GM18508 (cell line): Measurements from ENCODE around the gene MAP3K2.
A peak's percentile ranks its signal among the peaks of the same experiment; 100 is the strongest.
"Not testable (repeated sequence)": the region's sequence is repeated elsewhere in the genome, so short reads cannot be mapped to it uniquely, and the experiment has no call there.

ENCODE experiments used
- ATAC-seq: cut with Tn5 transposase; IDR thresholded peaks from one replicate; pipeline ENCODE4 v1.9.1; 2021; ENCODE audit warnings: moderate number of reproducible peaks; ENCODE audit not compliant: insufficient read depth, unreplicated experiment

The MAP3K2 gene

DNA sequence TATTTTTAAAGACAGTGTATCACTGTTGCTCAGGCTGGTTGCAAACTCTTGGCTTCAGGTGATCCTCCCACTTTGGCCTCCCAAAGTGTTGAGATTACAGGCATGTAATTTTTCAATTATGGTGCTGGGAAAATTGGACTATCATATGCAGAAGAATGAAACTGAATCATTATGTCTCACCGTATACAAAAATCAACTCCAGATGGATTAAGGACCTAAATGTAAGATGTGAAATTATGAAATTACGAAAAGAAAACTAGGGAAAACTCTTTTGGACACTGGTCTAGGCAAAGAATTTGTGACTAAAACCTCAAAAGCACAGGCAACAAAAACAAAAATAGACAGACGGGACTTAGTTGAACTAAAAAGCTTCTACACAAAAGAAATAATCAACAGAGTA is 31.2 kb downstream of the MAP3K2 start:
- ATAC-seq, result no peak

DNA sequence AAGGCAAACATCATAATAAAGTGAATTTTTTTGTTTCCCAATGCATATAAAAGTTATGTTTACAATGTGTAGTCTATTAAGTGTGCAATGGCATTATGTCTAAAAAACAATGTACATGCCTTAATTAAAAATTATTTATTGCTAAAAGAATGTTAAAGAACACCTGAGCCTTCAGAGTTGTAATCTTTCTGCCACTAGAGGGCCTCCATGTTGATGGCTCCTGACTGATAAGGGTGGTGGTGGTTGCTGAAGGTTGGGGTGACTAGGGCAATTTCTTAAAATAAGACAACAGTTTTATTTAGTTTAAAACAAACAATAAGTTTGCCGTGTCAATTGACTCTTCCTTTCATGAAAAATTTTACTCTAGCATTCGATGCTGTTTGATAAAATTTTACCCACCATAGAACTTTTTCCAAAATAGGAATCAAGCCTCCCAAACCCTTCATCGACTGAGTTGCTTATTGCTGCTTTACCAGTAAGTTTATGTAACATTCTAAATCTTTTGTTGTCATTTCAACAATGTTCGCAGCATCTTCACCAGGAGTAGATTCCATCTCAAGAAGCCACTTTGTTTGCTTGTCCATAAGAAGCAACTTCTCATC is 32.3 kb downstream of the MAP3K2 start:
- no peak for ATAC-seq

DNA sequence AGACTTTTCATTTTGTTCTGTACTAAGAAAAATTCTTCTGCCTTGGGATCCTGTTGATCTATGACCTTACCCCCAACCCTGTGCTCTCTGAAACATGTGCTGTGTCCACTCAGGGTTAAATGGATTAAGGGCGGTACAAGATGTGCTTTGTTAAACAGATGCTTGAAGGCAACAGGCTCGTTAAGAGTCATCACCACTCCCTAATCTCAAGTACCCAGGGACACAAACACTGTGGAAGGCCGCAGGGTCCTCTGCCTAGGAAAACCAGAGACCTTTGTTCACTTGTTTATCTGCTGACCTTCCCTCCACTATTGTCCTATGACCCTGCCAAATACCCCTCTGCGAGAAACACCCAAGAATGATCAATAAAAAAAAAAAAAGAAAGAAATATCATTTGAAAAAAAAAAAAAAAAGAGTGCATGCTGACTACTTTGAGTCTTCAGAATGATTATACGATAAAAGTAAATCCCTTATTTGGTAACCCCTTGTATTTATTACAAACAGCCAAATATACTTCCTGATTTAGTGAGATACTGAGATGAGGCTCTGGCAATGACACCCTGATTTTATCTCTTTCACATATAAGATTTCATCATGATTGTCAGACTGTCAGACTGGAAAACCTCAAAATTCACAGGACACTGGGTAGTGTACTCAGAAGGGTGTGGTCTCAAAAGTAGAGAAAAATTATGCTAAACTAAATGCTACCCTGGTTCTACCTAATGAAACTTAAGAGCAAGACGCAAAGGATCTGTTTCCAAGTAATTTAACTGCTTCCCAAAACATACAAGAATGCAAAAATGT is 33.7 kb downstream of the MAP3K2 start:
- not testable (repeated sequence) for ATAC-seq

DNA sequence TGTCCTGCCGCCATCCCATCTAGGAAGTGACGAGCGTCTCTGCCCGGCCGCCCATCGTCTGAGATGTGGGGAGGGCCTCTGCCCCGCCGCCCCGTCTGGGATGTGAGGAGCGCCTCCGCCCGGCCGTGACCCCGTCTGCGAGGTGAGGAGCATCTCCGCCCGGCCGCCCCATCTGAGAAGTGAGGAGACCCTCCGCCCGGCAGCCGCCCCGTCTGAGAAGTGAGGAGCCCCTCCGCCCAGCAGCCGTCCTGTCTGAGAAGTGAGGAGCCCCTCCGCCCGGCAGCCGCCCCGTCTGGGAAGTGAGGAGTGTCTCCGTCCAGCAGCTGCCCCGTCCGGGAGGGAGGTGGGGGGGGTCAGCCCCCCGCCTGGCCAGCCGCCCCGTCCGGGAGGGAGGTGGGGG is 34.6 kb downstream of the MAP3K2 start:
- ATAC-seq, result not testable (repeated sequence)

DNA sequence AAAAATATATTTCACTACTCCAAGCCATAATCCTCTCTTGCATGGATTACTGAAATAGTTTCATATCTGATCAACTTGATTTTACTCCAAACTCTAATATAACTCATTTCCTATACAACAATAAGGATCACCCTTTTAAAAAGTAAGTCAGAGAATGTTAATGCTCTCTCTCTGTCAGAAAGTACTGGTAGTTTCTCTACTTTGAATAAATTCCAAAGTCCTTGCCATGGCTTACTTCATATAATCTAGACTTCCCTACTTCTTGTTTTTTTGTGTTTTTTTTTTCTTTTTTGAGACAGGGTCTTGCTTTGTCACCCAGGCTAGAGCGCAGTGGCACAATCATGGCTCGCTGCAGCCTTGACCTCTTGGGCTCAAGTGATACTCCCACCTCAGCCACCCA is 36.2 kb downstream of the MAP3K2 start:
- no peak for ATAC-seq

DNA sequence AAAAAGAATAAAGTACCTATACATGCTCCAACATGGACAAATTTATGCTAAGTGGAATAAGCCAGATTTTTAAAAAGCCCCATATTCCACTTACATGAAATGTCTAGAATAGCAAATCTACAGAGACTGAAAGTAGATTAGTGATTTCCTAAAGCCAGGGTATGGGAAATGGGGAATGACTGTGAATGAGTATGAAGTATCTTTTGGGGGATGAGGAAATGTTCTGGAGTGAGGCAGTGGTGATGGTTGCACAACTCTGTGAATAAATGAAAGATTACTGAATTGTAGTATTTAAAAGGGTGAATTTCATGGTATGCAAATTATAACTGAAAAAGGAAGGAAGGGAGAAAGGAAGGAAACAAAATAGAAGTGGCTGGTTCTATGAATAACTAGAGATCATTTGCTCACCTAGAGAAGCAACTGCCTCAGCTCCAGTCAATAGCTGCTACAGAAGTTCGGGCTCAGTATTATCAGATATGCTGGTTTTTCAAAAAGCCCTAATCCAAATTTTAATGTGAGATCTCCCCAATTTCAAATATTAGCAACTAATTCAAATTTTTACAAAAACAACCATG is 39.3 kb downstream of the MAP3K2 start:
- ATAC-seq, result no peak

DNA sequence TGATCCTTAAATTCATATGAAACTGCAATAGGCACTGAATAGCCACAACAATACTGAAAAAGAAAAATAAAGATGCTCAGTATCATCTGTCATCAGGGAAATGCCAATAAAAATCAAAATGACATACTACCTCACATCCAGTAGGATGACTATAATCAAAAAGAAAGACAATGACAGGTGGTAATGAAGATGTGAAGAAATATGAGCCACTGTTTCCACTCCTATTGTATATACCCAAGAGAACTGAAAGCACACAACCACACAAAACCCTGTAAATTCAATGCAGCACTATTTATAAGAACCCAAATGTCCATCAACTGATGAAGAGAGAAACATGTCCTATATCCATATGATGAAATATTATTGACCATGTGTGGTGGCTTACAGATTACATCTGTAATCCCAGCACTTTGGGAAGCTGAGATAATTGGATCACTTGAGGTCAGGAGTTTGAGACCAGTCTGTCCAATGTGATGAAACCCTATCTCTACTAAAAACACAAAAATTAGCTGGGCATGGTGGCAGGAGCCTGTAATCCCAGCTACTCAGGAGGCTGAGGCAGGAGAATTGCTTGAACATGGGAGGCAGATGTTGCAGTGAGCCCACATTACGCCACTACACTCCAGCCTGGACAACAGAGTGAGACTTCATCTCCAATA is 39.9 kb downstream of the MAP3K2 start:
- ATAC-seq, result no peak

DNA sequence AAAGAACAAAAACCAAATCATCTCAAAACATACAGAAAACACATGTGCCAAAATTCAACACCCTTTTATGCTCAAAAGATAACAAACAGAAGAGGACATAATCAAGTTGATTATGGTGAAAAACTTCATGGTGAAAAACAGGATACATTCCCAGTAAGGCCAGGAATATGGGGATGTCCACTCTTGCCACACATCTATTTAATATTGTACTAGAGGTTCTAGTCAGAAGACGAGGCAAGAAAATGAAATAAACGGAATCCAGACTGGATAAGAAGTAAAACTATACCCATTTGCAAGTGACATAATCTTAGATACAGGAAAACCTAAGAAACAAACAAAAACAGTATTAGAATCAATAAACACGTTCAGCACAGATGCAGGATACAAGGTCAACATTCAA is 40.8 kb downstream of the MAP3K2 start:
- no peak for ATAC-seq

DNA sequence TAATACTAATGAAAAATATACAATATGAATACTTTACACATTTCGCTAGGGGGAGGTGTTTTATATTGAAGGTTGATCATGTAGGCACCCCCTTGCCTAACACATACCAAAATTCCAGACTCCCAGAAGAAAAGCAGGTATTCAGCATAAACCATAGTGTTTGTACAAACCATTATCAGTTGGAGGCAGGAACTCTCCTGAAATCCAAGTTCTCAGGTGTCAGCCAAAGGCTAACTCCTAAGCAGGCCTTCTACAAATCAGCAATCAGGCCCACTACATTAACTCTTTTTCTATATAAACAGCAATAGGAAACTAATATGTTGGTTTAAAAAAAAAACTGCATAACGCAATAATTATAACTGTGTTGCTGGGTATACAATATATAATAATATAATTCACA is 44.5 kb downstream of the MAP3K2 start:
- ATAC-seq, result no peak

DNA sequence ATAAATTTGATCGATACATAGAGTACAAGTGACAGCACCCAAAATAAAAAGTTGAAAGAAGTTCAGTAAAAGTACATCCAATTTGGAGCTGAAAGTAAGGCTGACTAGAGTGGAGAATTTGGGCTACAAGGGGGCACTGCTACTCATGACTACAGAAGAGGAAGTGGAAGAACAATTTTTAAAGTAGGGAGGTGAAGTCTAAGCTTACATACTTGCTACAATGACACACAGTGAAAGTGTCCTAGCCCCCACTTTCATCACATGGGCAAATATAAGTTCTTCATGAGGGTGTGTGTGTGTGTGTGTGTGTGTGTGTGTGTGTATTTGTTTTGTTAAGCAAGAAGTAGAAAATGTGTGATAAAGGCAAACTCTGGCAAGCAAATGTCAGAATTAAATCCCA is 45.7 kb downstream of the MAP3K2 start:
- no peak for ATAC-seq

DNA sequence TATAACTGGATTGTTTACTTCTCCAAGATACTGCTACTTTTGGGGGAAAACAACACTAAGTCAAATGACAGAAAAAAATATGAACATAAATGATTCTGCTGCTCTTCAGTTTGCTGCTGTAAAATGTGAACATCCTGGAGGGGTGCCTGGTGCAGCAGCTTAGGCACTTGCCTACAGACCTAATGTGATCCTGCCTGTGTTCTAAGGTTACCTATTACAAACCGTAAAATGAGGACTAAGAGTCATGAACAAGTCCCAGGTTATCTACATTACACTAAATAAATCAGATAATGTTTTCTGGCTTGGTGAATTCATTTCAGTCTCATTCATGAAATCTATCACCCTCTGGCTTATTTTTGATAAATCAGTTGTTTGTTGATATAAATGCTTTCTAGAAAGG is 55.4 kb downstream of the MAP3K2 start:
- ATAC-seq, result no peak

DNA sequence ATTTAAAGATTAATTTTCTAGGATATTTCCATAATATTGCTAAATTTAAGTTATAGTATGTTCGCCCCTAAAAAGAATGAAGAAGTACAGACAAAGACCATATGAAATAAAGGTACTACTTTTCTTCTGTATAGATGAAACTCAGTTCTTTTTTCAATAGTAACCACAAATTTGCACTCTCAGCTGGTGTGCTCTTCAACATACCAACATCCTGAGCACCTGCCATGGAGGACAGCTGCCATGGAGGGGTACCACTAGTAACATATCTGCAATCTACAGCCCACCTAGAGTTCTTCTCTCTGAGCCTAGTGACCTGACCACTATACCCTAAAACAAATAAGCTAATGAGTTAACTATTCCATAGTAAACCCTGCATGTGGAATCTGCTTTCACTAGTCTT is 57.0 kb downstream of the MAP3K2 start:
- ATAC-seq, result no peak

DNA sequence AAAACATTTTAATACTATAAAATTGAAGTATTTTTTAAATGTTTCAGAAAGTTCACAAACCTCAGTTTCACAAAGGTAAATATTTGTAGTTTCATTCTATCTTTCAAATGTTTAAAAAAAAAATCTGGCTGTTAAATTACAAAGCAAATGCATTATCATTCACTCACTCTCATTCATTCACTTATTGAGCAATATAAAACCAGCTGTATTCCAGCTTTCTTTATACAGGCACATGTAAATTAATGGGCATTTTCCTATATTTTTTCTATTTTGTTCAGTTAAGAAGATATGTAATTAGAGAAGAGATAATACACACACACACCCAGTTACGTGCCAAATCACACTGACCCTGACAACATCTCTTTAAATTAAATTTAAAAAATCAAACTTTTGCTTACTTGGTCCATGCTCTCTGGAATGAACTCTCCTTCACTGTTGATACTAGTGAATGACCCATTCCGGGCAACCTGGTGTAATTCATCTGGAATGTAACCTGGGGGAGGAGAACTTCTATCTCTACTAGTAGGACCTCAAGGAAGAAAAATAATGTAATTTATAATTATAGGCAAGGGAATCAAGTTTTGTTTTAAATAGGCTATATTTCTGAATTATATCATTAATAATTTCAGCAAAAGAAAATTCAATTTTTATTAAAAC is 61.4 kb downstream of the MAP3K2 start:
- ATAC-seq, result no peak

DNA sequence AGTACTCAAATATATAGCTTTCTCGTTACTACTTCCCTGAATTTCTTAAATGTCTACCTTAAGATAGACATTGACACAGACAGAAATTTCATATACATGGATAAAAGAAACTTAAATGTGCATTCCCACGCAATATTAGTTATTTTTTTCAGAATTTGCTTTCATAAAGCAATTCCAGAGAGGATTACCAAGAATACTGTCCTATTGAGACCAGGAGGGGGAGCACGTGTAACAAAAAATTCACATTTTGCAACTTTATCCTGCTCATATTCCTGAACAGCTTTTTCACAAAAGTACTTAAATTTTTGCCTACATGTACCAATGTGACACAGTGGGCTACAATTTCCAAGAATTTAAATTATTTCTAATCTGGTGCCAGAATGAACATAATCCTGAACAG is 63.1 kb downstream of the MAP3K2 start:
- no peak for ATAC-seq

DNA sequence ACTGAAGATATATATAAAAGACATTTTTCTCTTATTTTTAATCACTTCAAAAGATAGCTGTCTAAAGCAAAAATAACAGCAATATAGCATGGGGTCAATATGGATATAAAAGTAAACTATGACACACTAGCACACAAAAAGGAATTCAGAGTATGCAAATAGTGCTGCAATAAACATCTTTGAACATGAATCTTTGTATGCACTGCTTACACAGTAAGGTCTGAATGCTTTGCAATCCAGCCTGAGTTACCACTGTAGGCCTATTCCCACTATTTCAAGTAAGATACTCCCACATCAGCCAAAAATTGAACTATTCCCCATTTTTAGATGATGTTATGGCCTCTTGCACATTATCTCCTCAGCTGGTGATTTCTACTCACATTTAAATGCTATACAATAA is 66.5 kb downstream of the MAP3K2 start:
- no peak for ATAC-seq

DNA sequence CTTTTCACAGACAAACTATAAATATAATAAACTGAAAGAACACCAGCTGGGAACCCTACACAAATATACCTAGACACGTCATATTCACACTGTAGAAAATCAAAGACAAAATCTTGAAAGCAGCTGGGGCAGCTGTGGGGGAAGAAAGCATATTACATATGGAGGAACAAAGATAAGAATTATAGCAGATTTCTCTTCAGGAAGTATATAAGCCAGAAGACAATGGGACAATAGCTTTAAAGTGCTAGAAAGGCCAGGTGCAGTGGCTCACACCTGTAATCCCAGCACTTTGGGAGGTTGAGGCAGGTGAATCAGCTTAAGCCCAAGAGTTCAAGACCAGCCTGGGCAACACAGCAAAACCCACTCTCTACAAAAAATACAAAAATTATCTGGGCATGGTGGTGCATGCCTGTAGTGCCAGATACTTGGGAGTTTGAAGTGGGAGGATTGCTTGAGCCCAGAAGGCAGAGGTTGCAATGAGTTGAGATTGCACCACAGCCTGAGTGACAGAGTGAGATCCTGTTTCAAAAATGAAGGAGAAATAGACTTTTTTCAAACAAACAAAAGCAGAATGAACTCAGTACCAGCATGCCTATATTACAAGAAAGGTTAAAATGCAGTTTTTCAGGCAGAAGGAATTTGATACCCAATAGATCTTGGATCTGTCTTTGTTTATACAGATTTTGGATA is 67.0 kb downstream of the MAP3K2 start:
- ATAC-seq, result no peak

DNA sequence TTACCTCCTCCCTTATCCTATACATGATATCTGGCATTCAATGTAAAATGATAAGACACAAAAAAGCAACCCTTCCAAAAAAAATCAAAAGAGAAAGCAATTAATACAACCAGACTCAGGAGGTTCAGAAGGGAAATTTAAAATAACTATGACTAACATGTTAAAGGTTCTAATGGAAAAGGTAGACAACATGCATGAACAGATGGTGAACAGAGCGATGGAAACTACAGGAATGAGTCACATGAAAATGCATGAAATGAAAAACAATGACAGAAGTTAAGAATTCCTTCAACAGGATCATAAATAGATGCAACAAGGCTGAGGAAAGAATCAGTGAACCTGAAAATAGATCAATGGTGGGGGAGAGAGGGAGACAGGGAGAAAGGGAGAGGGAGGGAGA is 67.7 kb downstream of the MAP3K2 start:
- no peak for ATAC-seq

DNA sequence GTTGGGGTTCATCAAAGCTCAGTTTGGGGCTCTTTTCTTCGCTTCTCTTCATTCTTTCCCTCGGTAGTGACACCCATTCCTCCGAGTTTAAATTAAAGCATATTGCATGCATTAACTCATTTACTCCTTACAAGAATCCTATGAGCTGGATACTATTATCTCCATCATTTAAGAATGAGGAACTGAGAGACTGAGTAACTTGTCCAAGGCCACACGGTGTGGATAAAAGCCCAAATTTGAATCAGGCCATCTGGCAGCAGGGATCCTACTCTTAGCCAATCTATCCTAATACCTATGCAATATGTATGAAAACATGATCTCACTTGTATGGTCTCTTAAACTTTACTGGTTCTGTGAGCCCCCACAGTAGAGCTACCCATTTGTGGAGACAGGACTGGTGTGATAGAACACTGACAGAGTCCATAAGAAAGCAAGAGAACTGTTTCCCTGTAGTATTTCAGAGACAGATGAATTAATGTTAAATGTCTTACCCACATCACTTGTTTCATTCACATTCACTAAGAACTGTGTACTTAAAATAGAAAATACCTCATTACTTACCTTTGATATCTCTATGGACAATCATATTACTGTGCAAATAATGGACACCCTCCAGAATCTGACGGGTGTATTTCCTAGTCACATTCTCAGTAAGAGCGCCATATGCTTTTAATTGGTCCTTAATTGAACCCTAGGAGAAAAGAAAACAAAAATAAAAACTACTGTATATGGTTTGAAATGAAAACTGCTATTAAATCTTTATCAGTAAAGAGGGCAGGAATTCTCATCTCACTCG is 73.4 kb downstream of the MAP3K2 start:
- ATAC-seq, result no peak

DNA sequence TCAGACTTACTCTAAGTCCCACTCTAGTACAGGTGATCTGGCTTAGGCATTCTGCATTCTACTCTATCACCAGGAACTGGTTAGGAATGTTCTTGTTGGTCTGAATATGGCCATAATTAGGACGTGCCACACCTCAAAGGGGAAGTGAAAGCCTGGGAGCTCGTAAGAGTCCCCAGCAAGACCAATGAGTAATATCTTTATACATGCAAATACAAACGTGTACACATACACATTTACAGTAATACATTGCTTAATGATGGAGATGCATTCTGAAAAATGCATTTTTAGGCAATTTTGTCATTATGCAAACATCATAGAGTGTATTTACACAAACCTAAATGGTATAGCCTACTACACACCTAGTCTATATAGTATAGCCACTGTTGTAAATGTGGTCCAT is 74.4 kb downstream of the MAP3K2 start:
- ATAC-seq, result peak; percentile 94
